ENCODE measurements around the gene IL1RL1.

IL1RL1 gene

DNA sequence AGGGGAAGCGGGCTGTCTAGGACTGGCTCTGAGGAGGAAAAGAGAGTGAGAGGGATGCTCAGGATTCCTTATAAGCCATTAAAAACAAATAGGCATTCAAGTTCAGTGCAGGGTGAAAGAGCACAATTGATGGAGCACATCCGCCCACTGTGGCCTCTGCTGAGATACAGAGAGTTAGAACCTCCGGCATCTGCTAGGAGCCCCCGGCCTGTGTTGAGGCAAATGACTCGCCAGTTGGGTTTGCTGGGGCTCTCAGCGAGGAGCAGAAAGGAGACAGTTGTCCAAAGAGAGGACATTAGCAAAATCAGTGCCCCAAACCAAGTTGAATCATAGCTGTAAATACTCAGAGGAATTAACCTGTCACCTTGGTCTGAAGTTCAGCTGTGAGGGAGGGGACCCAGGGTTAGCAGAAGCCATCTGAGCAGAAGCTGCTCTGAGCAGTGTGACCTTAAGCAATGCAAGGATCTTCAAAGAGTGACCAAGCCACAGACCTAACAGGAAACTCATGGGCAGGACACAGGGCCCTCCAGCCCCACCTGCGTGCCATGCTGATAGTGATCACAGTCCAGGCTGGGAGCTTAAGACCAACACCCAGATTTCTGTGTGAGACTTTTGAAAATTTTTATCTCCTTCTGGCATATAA lies 88.3 kb downstream of the IL1RL1 start:
- CTCF ChIA-PET, result no interaction called here

DNA sequence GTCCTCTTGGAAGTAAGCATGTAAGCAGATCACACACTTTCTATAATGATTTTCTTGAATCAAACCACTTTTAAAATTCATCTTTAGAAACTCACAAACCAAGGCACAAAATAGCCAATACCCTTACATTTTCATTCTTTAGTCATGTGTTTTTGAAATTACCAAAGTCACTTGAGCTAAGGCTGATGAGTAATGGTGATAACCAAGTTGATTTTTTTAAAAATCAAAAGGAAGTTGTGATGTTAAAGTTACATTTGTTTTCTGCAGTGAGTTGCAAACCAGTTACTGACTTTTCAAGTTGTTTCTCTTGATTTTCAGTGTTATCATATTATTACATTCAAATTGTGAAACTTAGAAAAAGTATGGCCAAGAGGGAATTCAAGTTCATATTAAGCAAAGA lies 90.1 kb downstream of the IL1RL1 start:
- POLR2A ChIA-PET (ENCODE audit: low non-redundant PET), result no interaction called here
- CTCF ChIA-PET, result no interaction called here
- no peak for DNase-seq (ENCODE audit: low spot score)
- H3K27ac ChIP-seq, result no peak overlapping the region
- no peak for TF ChIP-seq CTCF (conservative IDR thresholded peaks at IDR 0.05; ENCODE audit: low read depth)

More for the DNA sequence above, 88.3 kb downstream of the IL1RL1 start:
- DNase-seq (ENCODE audit: low spot score), result no peak
- no peak overlapping the region for H3K27ac ChIP-seq
- TF ChIP-seq CTCF (conservative IDR thresholded peaks at IDR 0.05; ENCODE audit: low read depth), result no peak
- POLR2A ChIA-PET (ENCODE audit: low non-redundant PET), result no interaction called here

Measured in RWPE1 (cell line).